ENCODE data around the gene SCAI. TPM values are rescaled to one million over a fixed set of nuclear protein-coding genes. Genes with fewer than 3 reads are reported as not detected.

The SCAI gene
- total and polyA plus RNA-seq, 9 of the 15 experiments (the other 6 are each of a cell fraction or from before 2014, with no cell fraction given), result 0.70 to 12.4 (median 4.2) TPM

DNA sequence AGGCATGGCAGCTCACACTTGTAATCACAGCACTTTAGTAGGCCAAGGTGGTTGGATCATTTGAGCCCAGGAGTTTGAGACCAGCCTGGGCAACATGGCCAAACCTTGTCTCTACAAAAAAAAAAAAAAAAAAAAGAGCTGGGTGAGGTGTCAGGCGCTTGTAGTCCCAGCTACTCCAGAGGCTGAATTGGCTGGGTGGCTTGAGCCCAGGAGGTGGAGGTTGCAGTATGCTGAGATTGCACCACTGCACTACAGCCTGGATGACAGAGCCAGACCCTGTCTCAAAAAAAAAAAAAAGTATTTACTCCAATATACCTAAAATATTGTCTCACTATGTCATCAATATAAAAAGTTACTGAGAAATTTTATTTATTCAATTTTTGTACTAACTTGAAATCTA is 2.8 kb downstream of the SCAI start:
- TF ChIP-seq HLTF (IDR thresholded peaks at IDR 0.05) (no peak), COPS2 (conservative IDR thresholded peaks at IDR 0.05) (no peak), SUPT5H (IDR thresholded peaks at IDR 0.05) (no peak), NR4A1 (CRISPR knock-in tag; IDR thresholded peaks at IDR 0.05) (no peak), NR4A1 (tag; IDR thresholded peaks at IDR 0.05) (no peak), PURB (CRISPR knock-in tag; IDR thresholded peaks at IDR 0.05; ENCODE audit: low read depth) (no peak)
- TF ChIP-seq, protein P1, sequence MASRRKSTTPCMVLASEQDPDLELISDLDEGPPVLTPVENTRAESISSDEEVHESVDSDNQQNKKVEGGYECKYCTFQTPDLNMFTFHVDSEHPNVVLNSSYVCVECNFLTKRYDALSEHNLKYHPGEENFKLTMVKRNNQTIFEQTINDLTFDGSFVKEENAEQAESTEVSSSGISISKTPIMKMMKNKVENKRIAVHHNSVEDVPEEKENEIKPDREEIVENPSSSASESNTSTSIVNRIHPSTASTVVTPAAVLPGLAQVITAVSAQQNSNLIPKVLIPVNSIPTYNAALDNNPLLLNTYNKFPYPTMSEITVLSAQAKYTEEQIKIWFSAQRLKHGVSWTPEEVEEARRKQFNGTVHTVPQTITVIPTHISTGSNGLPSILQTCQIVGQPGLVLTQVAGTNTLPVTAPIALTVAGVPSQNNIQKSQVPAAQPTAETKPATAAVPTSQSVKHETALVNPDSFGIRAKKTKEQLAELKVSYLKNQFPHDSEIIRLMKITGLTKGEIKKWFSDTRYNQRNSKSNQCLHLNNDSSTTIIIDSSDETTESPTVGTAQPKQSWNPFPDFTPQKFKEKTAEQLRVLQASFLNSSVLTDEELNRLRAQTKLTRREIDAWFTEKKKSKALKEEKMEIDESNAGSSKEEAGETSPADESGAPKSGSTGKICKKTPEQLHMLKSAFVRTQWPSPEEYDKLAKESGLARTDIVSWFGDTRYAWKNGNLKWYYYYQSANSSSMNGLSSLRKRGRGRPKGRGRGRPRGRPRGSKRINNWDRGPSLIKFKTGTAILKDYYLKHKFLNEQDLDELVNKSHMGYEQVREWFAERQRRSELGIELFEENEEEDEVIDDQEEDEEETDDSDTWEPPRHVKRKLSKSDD (conservative IDR thresholded peaks at IDR 0.05; ENCODE audit: low read length), result no peak
- TF ChIP-seq, protein P2, sequence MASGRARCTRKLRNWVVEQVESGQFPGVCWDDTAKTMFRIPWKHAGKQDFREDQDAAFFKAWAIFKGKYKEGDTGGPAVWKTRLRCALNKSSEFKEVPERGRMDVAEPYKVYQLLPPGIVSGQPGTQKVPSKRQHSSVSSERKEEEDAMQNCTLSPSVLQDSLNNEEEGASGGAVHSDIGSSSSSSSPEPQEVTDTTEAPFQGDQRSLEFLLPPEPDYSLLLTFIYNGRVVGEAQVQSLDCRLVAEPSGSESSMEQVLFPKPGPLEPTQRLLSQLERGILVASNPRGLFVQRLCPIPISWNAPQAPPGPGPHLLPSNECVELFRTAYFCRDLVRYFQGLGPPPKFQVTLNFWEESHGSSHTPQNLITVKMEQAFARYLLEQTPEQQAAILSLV (tag; IDR thresholded peaks at IDR 0.05), result no peak
- TF ChIP-seq, protein P3, sequence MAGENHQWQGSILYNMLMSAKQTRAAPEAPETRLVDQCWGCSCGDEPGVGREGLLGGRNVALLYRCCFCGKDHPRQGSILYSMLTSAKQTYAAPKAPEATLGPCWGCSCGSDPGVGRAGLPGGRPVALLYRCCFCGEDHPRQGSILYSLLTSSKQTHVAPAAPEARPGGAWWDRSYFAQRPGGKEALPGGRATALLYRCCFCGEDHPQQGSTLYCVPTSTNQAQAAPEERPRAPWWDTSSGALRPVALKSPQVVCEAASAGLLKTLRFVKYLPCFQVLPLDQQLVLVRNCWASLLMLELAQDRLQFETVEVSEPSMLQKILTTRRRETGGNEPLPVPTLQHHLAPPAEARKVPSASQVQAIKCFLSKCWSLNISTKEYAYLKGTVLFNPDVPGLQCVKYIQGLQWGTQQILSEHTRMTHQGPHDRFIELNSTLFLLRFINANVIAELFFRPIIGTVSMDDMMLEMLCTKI (IDR thresholded peaks at IDR 0.05; ENCODE audit: partially characterized antibody), result no peak
- no peak overlapping the region for H3K4me3 ChIP-seq
- no peaks in the 10 kb centered on the region for H3K9me1 ChIP-seq (ENCODE audit: control insufficient read depth, insufficient read depth, low read length)
- 71% methylated on average over 1 of the region's 1 CpG for WGBS (ENCODE audit: insufficient coverage, low coverage, missing lambda C conversion rate)
- ChIA-PET CTCF (ENCODE audit: low intra/inter-chr PET ratio) (interaction anchor here (0.6 to 0.7 kb wide), 2 partner anchors 52 to 369 kb away, joined by 3 to 4 read pairs; no protein-coding TSS in a partner anchor), POLR2A (interaction anchor here (0.6 to 1.4 kb wide), 3 partner anchors 178 to 278 kb away, joined by 3 to 4 read pairs (median 3); no protein-coding TSS in a partner anchor)
- no peak overlapping the region for H3K27ac ChIP-seq (ENCODE audit: extremely low read depth, low read depth, low read length)
- H3K27me3 ChIP-seq (ENCODE audit: control insufficient read depth in 2 of 2, insufficient read depth in 2 of 2, low read length in 2 of 2), result no peaks in the 10 kb centered on the region
- ATAC-seq (no peak), FAIRE-seq (no peak), DNase-seq (ENCODE audit: extremely low read depth in 1 of 4, low spot score in 3 of 4) (no peak)
- peaks cover 13% of the 10 kb centered on the region; the same call in 2 of the 3 replicates for H3K36me3 ChIP-seq (ENCODE audit: control insufficient read depth, insufficient read depth, low read length)
- in situ Hi-C loops (cut with MboI), result loop anchor here (10.0 kb wide), 2 partner anchors 206 to 276 kb away; partner anchors contain the start of genes ARPC5L and RPL35
- H3K9me3 ChIP-seq (replicated peaks; ENCODE audit: control insufficient read depth, insufficient read depth, low read depth, low read length), result no peaks in the 10 kb centered on the region
- no peak overlapping the region for H3K9ac ChIP-seq (ENCODE audit: insufficient read depth in 1 of 2, low read depth in 2 of 2, low read length in 2 of 2)
- intact Hi-C loops (cut with micrococcal nuclease), result loop anchor here (5.0 kb wide), 1 partner anchor 232 kb away; no protein-coding TSS in a partner anchor
- no peaks in the 10 kb centered on the region for H4K20me1 ChIP-seq (replicated peaks; ENCODE audit: control insufficient read depth, insufficient read depth, low read length)
- H3K79me2 ChIP-seq (ENCODE audit: control insufficient read depth, insufficient read depth, low read length), result peaks cover 39% of the 10 kb centered on the region
- peaks cover 0 to 8% of the 10 kb centered on the region in 2 experiments; a peak in 3 of 5 replicates for H3K4me1 ChIP-seq (replicated peaks in 1 of 2; ENCODE audit: control insufficient read depth in 2 of 2, insufficient read depth in 2 of 2, low read length in 2 of 2)
- no peak overlapping the region for H2AFZ ChIP-seq (ENCODE audit: low read depth, low read length)
- no TSS peak for BruUV-seq (replicated peaks)
- H3K4me2 ChIP-seq (ENCODE audit: insufficient read depth, low read length), result no peak overlapping the region

Data from K562 (cell line).